Peyer's patch (tissue), 4 donors: Measurements from ENCODE around the gene CSF1R. TPM values are rescaled to one million over a fixed set of nuclear protein-coding genes. Genes with fewer than 3 reads are reported as not detected.

ENCODE experiments used
- DNase-seq, 3 donors: peaks; one replicate each; pipeline ENCODE4 v3.0.0-alpha.2; 2017 to 2019
- H3K27ac ChIP-seq, 4 donors: fragments of 200-600 bp; sonication (generic); one replicate each; pipeline ENCODE4 v1.5.1; 2016 to 2019
- H3K27me3 ChIP-seq, 2 donors: fragments of 200-600 bp; sonication (generic); one replicate each; pipeline ENCODE4 v1.5.1; 2019
- H3K36me3 ChIP-seq, 3 donors: fragments of 200-600 bp; sonication (generic); one replicate each; pipeline ENCODE4 v1.5.1; 2016 to 2019
- H3K4me1 ChIP-seq, 4 donors: fragments of 200-600 bp; sonication (generic); one replicate each; pipeline ENCODE4 v1.5.1; 2016 to 2019
- H3K4me3 ChIP-seq, 4 donors: fragments of 200-600 bp; sonication (generic); 1 replicate in 3 of 4; 2 replicates in 1 of 4; pipeline ENCODE4 v1.5.1; 2016 to 2019; ENCODE audit warnings: mild to moderate bottlenecking in 1 of 4
- H3K9me3 ChIP-seq, 4 donors: fragments of 200-600 bp; sonication (generic); one replicate each; pipeline ENCODE4 v1.5.1; 2016 to 2019; ENCODE audit warnings: mild to moderate bottlenecking in 1 of 4
- POLR2A ChIP-seq, 2 donors: fragments of 450-650 bp; IDR thresholded peaks; one replicate each; pipeline ENCODE4 v1.5.1; 2017; ENCODE audit warnings: antibody characterized with exemption in 2 of 2, mild to moderate bottlenecking in 2 of 2, moderate library complexity in 2 of 2
- total RNA-seq, 4 donors: library from RNA; depleted of rRNA; stranded (reverse); fragments of >200 nt; gene quantifications; one replicate each; pipeline ENCODE4 v1.1.0, GENCODE V29; 2016
- TF ChIP-seq, protein P1 (sequence below), 6 experiments: fragments of 450-650 bp in 4 of 6; fragments of 200-600 bp in 2 of 6; sonication (generic) in 1 of 6; IDR thresholded peaks; one replicate each; pipeline ENCODE4 v1.5.1; 2017 to 2019; ENCODE audit warnings: antibody characterized with exemption in 6 of 6, mild to moderate bottlenecking in 3 of 6, moderate library complexity in 1 of 6

The CSF1R gene
- total RNA-seq, 4 donors from 2014 or later = 2.1 to 24.8 (median 13.5) TPM

DNA sequence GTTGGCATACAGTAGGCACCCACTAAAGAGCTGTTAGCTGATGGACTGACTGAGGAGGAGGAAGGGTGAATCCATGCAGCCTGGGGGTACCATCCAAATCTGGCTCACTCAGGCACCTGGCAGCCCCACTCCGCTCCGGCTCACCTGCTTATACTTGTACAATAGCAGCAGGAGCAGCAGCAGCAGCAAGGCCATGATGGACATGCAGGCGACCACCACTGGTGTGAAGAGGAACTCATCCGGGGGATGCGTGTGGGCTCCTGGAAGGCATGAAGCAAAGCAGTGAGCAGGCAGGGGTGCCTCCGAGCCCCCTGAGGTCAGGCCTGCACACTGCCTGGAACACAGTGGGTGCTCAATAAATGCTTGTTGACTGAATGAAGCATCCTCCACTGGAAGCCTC, 18.3 kb downstream of the CSF1R start:
- peak in 1 of 3 donors; percentile 25 for DNase-seq
- no peak for TF ChIP-seq POLR2A (IDR thresholded peaks at IDR 0.05)
- TF ChIP-seq, protein P1, sequence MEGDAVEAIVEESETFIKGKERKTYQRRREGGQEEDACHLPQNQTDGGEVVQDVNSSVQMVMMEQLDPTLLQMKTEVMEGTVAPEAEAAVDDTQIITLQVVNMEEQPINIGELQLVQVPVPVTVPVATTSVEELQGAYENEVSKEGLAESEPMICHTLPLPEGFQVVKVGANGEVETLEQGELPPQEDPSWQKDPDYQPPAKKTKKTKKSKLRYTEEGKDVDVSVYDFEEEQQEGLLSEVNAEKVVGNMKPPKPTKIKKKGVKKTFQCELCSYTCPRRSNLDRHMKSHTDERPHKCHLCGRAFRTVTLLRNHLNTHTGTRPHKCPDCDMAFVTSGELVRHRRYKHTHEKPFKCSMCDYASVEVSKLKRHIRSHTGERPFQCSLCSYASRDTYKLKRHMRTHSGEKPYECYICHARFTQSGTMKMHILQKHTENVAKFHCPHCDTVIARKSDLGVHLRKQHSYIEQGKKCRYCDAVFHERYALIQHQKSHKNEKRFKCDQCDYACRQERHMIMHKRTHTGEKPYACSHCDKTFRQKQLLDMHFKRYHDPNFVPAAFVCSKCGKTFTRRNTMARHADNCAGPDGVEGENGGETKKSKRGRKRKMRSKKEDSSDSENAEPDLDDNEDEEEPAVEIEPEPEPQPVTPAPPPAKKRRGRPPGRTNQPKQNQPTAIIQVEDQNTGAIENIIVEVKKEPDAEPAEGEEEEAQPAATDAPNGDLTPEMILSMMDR (IDR thresholded peaks at IDR 0.05) = no peak
- no peaks in the 10 kb centered on the region for H3K36me3 ChIP-seq
- no peak overlapping the region for H3K27ac ChIP-seq
- no peaks in the 10 kb centered on the region for H3K4me1 ChIP-seq
- no peak overlapping the region for H3K4me3 ChIP-seq
- no peaks in the 10 kb centered on the region for H3K27me3 ChIP-seq
- H3K9me3 ChIP-seq = no peaks in the 10 kb centered on the region

DNA sequence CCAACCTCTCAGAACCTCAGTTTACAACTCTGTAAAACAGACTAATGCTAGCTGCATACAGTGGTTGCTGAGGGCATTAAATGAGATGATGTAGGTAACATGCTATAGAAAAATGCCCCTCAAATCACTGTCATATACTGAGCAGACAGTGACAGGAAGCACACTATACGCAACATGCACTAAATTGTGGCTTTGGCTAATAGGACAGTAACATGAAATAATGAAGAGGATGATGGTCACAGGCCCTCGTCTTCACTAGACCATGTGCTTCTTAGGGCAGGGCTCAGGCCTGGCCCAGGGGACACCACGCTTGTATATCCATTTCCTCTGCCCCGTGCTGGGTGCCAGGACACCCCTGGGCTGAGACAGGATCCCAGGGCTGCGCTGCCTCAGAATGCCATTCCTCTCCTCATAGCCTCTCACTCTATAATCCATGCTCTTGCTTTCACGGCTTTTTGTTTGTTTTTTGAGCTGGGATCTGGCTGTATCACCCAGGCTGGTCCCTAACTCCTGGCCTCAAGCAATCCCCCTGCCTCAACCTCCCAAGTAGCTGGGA, 18.9 kb downstream of the CSF1R start:
- TF ChIP-seq POLR2A (IDR thresholded peaks at IDR 0.05) = no peak
- TF ChIP-seq, protein P1 (IDR thresholded peaks at IDR 0.05) = no peak
- no peaks in the 10 kb centered on the region for H3K4me1 ChIP-seq

DNA sequence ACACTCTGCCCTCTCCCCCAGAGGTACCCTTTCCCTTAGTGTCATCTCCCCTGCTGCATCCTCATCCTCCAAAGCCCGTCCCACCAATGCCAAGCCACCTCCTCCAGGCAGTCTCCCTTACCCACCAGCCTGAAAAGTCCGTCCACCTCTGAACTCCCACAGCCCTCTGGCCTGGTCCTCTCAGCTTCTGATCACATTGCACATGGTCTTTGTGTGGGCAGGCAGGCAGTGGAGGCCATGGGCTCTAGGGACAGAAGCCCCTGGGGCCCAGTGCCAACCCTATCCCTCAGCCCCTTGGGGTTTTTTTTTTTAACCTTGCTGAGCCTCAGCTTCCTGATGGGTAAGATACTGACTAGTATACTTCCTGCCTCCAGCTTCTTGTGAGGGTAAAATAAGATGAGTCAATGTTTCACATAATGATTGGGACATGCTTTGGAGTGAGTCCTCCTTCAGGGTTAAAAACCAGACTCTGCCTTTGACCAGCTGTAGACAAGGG, 19.4 kb downstream of the CSF1R start:
- Histone ChIP-seq H3K27ac (no peak overlapping the region), H3K36me3 (no peaks in the 10 kb centered on the region), H3K4me1 (no peaks in the 10 kb centered on the region), H3K4me3 (no peak overlapping the region), H3K9me3 (no peaks in the 10 kb centered on the region), H3K27me3 (no peaks in the 10 kb centered on the region)
- TF ChIP-seq POLR2A (IDR thresholded peaks at IDR 0.05) = no peak
- TF ChIP-seq, protein P1 (IDR thresholded peaks at IDR 0.05) = no peak
- DNase-seq = no peak

More for the DNA sequence above, 18.9 kb downstream of the CSF1R start:
- no peaks in the 10 kb centered on the region for H3K9me3 ChIP-seq
- DNase-seq = peak in 1 of 3 donors; percentile 22
- no peaks in the 10 kb centered on the region for H3K36me3 ChIP-seq
- no peak overlapping the region for H3K27ac ChIP-seq
- H3K4me3 ChIP-seq = no peak overlapping the region
- H3K27me3 ChIP-seq = no peaks in the 10 kb centered on the region

DNA sequence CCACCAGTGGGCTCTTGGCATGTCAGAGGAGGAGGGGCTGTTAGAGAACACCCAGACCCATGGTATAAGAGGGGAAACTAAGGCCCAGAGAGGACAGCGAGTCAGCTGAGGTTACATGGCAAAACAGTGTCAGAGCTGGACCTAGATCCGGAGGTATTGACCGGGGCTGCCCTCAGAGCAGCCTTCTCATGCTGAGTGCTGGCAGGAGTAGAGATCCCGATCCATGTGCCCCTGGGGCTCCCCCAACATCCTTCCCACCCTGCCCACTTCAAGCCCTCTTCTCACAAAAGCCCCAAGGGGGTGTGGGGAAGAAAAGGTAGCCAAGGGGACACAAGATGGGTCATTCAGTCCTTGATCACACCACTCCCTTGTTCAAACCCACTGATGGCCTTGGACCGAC, 19.9 kb downstream of the CSF1R start:
- Histone ChIP-seq H3K4me3 (no peak overlapping the region), H3K9me3 (no peaks in the 10 kb centered on the region), H3K36me3 (no peaks in the 10 kb centered on the region), H3K4me1 (no peaks in the 10 kb centered on the region), H3K27me3 (no peaks in the 10 kb centered on the region), H3K27ac (no peak overlapping the region)
- TF ChIP-seq, protein P1 (IDR thresholded peaks at IDR 0.05) = no peak
- DNase-seq = peak in 1 of 3 donors; percentile 25

DNA sequence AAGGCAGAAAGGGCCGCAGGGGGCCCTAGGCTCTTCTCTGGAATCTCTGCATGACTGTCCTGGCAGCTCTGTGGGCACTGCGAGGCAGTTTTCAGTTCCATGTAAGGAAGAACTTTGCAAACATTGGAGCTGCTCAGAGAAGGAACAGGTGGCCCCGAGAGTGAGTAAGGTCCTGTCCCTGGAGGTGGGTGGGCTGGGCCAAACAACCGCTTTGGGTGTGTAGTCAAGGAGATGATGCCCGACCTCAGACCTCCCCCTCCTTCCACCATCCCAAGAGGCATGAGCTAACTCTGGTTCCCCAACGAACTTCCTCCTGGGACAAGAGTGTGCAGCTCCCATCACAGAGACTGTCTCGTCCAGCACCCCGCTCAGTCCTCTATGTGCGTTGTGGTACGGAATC, 20.5 kb downstream of the CSF1R start:
- TF ChIP-seq, protein P1 (IDR thresholded peaks at IDR 0.05) = no peak
- no peak for TF ChIP-seq POLR2A (IDR thresholded peaks at IDR 0.05)
- no peak for DNase-seq

More for the DNA sequence above, 20.5 kb downstream of the CSF1R start:
- Histone ChIP-seq H3K4me3 (no peak overlapping the region), H3K9me3 (no peaks in the 10 kb centered on the region), H3K4me1 (no peaks in the 10 kb centered on the region), H3K27ac (no peak overlapping the region), H3K36me3 (no peaks in the 10 kb centered on the region), H3K27me3 (no peaks in the 10 kb centered on the region)
